OCI-LY3 (cell line): ENCODE measurements around the gene AASDHPPT.
"Not testable (repeated sequence)": the region's sequence is repeated elsewhere in the genome, so short reads cannot be mapped to it uniquely, and the experiment has no call there.

ENCODE experiments used
- H2AFZ ChIP-seq: fragments of 200-600, 300-600 bp; shearing (Covaris generic); 2 replicates; pipeline ENCODE4 v1.6.0; 2014; ENCODE audit warnings: antibody characterized with exemption, low read depth, low read length
- H3K27ac ChIP-seq: fragments of 200-600, 300-600 bp; sonication (generic); 2 replicates; pipeline ENCODE4 v1.5.1; 2014; ENCODE audit warnings: mild to moderate bottlenecking, low read length, moderate library complexity, mixed read lengths
- H3K27me3 ChIP-seq: fragments of 200-600, 300-600 bp; sonication (generic); 2 replicates; pipeline ENCODE4 v1.6.1; 2014; ENCODE audit warnings: low read depth, low read length, mixed read lengths
- H3K36me3 ChIP-seq: fragments of 200-600, 300-600 bp; sonication (generic); replicated peaks from 2 replicates; pipeline ENCODE3; 2014; ENCODE audit warnings: low read depth, low read length, mixed read lengths
- H3K4me1 ChIP-seq: fragments of 300-600, 200-600 bp; sonication (generic); 2 replicates; pipeline ENCODE4 v1.6.1; 2014; ENCODE audit warnings: low read length, mixed read lengths
- H3K4me2 ChIP-seq: fragments of 200-600, 300-600 bp; sonication (generic); 2 replicates; pipeline ENCODE4 v1.6.1; 2014; ENCODE audit warnings: low read length, mixed read lengths
- H3K4me3 ChIP-seq: fragments of 300-600, 200-600 bp; sonication (generic); 2 replicates; pipeline ENCODE4 v1.5.1; 2014; ENCODE audit warnings: antibody characterized with exemption, mild to moderate bottlenecking, low read length, moderate library complexity
- H3K79me2 ChIP-seq: fragments of 300-600, 200-600 bp; shearing (Covaris generic); 2 replicates; pipeline ENCODE4 v1.6.1; 2014; ENCODE audit warnings: mild to moderate bottlenecking, low read length, mixed read lengths
- H3K9ac ChIP-seq: fragments of 300-600, 200-600 bp; shearing (Covaris generic); 2 replicates; pipeline ENCODE4 v1.6.0; 2014; ENCODE audit warnings: mild to moderate bottlenecking, low read length, moderate library complexity
- H3K9me3 ChIP-seq: fragments of 200-600, 300-600 bp; shearing (Covaris generic); 2 replicates; pipeline ENCODE4 v1.6.1; 2014; ENCODE audit warnings: low read length, mixed read lengths; ENCODE audit not compliant: insufficient read depth
- H4K20me1 ChIP-seq: fragments of 200-600, 300-600 bp; sonication (generic); 2 replicates; pipeline ENCODE4 v1.6.1; 2016; ENCODE audit warnings: low read length, mixed read lengths; ENCODE audit not compliant: insufficient read depth
- EZH2phosphoT487 ChIP-seq: fragments of 200-600 bp; shearing (Covaris generic); IDR thresholded peaks from 2 replicates; pipeline ENCODE4 v1.6.1; 2018; ENCODE audit warnings: antibody characterized with exemption, mixed run types, low read depth
- TF ChIP-seq, protein P1 (sequence below): fragments of 200-600, 300-600 bp; sonication (generic); IDR thresholded peaks from 2 replicates; pipeline ENCODE4 v1.5.1; 2014; ENCODE audit warnings: antibody characterized with exemption, low read length, low read depth

Gene AASDHPPT

DNA sequence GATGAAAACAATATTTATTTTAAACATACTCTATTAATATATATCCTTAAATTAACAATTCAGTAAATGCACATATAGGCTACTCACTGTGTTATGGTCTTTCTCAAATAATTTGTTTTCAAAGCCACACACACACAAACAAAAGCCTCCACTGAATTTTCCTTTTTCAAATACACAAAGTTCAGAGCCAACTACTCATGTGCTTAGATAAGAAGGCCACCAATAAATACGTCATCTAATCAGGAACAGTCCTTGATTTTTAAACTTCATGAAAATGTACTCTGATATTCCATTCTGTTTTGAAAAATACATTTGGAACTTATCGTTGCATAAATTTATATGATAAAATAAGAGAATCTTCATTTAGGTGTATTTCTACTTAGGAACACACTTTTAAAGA lies 26.4 kb upstream of the AASDHPPT start:
- TF ChIP-seq EZH2phosphoT487 = no peak
- Histone ChIP-seq H4K20me1 (no peaks in the 10 kb centered on the region), H3K79me2 (no peaks in the 10 kb centered on the region), H3K4me2 (no peak overlapping the region), H3K9ac (no peak overlapping the region), H3K9me3 (no peaks in the 10 kb centered on the region), H3K27ac (no peak overlapping the region), H3K4me3 (no peak overlapping the region), H3K36me3 (no peaks in the 10 kb centered on the region), H2AFZ (no peak overlapping the region), H3K4me1 (no peaks in the 10 kb centered on the region), H3K27me3 (no peaks in the 10 kb centered on the region)

DNA sequence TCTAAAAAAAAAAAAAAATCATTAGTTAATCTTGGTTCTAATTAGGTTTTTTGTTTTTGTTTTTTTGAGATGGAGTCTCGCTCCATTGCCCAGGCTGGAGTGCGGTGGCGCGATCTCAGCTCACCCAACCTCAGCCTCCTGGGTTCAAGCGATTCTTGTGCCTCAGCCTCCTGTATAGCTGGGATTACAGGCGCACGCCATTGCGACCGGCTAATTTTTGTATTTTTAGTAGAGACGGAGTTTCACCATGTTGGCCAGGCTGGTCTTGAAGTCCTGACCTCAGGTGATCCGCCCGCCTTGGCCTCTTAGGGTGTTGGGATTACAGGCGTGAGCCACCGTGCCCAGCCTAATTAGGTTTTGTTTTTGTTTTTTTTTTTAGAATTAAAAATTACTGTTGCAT lies 19.1 kb upstream of the AASDHPPT start:
- H3K4me2 ChIP-seq, H3K9me3 ChIP-seq, H3K9ac ChIP-seq, H3K4me3 ChIP-seq, H3K27me3 ChIP-seq, H3K4me1 ChIP-seq, H3K79me2 ChIP-seq, H3K36me3 ChIP-seq, H2AFZ ChIP-seq, H3K27ac ChIP-seq, H4K20me1 ChIP-seq: not testable (repeated sequence)

DNA sequence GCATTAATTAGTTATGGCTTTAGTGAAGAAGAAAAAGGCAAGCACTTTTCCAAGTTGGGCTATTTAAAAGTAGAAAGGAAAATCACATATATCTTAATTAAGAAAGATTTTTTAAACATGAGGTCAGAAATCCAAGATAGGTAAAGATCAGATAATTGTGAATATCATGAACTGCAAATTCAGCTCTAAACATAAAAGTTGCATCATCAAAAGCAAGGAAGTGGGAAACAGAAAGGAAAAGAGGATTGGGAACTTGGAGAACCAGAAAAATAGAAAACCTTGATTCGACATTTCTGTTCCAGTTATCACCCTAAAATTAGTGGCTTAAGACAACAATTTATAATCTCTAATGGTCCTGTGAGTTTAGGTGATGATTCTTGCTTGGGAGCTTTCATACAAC lies 17.8 kb upstream of the AASDHPPT start:
- H3K9ac ChIP-seq = no peak overlapping the region
- H3K79me2 ChIP-seq = no peaks in the 10 kb centered on the region
- H3K27ac ChIP-seq = no peak overlapping the region
- H3K9me3 ChIP-seq = no peaks in the 10 kb centered on the region
- TF ChIP-seq, protein P1, sequence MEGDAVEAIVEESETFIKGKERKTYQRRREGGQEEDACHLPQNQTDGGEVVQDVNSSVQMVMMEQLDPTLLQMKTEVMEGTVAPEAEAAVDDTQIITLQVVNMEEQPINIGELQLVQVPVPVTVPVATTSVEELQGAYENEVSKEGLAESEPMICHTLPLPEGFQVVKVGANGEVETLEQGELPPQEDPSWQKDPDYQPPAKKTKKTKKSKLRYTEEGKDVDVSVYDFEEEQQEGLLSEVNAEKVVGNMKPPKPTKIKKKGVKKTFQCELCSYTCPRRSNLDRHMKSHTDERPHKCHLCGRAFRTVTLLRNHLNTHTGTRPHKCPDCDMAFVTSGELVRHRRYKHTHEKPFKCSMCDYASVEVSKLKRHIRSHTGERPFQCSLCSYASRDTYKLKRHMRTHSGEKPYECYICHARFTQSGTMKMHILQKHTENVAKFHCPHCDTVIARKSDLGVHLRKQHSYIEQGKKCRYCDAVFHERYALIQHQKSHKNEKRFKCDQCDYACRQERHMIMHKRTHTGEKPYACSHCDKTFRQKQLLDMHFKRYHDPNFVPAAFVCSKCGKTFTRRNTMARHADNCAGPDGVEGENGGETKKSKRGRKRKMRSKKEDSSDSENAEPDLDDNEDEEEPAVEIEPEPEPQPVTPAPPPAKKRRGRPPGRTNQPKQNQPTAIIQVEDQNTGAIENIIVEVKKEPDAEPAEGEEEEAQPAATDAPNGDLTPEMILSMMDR = no peak
- no peak for TF ChIP-seq EZH2phosphoT487
- H3K4me1 ChIP-seq = peaks cover 7% of the 10 kb centered on the region
- H3K4me3 ChIP-seq = no peak overlapping the region
- no peaks in the 10 kb centered on the region for H3K36me3 ChIP-seq
- H3K27me3 ChIP-seq = no peaks in the 10 kb centered on the region
- H4K20me1 ChIP-seq = no peaks in the 10 kb centered on the region
- no peak overlapping the region for H2AFZ ChIP-seq
- H3K4me2 ChIP-seq = no peak overlapping the region

DNA sequence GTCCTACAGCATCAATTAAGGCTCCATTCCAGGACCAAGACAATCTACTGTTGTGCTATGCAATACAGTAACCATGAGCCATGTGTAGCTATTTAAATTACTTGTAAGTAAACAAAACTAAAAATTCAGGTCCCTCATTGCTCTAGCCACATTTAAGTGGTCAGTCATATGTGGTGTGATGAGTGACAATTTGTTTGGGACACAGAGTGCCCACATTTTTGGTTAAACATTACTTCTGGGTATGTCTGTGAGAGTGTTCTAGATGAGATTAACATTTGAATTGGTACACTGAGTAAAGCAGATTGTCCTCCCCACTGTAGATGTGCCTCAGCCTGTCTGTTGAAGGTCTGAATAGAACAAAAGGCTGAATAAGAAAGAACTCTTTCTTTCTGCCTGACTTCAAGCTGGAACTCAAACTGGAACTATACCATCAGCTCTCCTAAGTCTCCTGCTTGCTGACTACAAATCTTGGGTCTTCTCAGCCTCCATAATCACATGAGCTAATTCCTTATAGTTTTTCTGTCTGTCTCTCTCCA lies 16.1 kb upstream of the AASDHPPT start:
- no peak overlapping the region for H2AFZ ChIP-seq
- H3K27me3 ChIP-seq = no peaks in the 10 kb centered on the region
- H3K4me1 ChIP-seq = peaks cover 7% of the 10 kb centered on the region
- no peak overlapping the region for H3K27ac ChIP-seq
- no peak for TF ChIP-seq EZH2phosphoT487
- TF ChIP-seq, protein P1 = no peak
- H3K9me3 ChIP-seq = no peaks in the 10 kb centered on the region
- no peak overlapping the region for H3K4me2 ChIP-seq
- H3K4me3 ChIP-seq = no peak overlapping the region
- no peaks in the 10 kb centered on the region for H4K20me1 ChIP-seq
- no peaks in the 10 kb centered on the region for H3K36me3 ChIP-seq
- no peak overlapping the region for H3K9ac ChIP-seq
- no peaks in the 10 kb centered on the region for H3K79me2 ChIP-seq

DNA sequence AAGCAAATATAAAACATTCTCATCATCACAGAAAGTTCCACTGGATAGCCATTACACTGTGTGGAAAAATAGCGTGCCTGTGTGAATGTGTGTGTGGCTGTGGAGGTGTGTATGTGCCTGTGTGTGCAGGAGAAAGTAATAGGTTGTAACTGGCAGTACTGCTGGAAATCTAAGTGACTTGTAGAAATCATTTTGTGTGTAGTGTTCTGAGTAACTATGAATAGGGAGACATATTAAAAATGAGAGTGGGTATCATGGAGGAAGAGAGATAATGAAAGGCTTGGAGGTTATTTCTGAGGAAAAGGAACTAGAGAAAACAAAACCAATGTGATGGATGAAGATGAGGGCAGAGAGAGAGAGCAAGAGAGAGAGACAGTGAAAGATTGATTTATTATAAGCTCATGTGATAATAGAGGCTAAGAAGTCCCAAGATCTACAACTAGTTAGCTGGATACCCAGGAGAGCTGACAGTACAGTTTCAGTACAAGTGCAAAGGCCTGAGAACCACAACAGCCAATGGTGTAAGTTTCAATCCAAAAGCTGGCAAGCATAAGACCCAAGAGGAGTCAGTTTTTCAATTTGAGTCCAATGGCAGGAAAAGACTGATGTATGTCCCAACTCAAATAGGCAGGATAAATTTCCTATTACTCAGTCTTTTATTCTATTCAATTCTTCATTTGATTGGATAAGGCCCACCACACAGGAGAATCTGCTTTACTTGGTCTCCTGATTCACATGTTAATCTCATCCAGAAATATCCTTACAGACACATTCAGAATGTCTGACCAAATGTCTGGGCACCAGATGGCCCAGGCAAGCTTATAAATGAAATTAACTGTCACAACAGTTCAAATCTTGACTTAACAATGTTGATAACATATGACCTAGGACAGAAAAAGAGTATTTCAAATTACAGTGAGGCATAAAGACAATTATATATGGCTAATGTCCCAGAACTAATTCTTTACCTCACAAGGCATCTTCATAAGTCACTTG lies 15.2 kb upstream of the AASDHPPT start:
- Histone ChIP-seq H2AFZ (no peak overlapping the region), H3K4me2 (no peak overlapping the region), H3K9ac (no peak overlapping the region), H3K9me3 (no peaks in the 10 kb centered on the region), H3K36me3 (no peaks in the 10 kb centered on the region), H3K27ac (no peak overlapping the region), H3K4me3 (no peak overlapping the region), H3K4me1 (peaks cover 7% of the 10 kb centered on the region), H3K79me2 (no peaks in the 10 kb centered on the region), H4K20me1 (no peaks in the 10 kb centered on the region), H3K27me3 (no peaks in the 10 kb centered on the region)
- TF ChIP-seq EZH2phosphoT487 = no peak
- TF ChIP-seq, protein P1 = no peak
